Bone marrow (tissue), 2 donors: ENCODE results near the gene OR10H1.
"Not testable (repeated sequence)": the region's sequence is repeated elsewhere in the genome, so short reads cannot be mapped to it uniquely, and the experiment has no call there.

Experiments
- DNase-seq, 2 donors: peaks; one replicate each; lab custom pipeline; 2025; lab: John Stamatoyannopoulos, UW

The OR10H1 gene

GRCh38 chr19:15828611-15829305 lies 13.3 kb upstream of the OR10H1 start:
- DNase-seq, result not testable (repeated sequence)

- DNase-seq, result no peak
These were observed 12.7 kb upstream of the OR10H1 start for GRCh38 chr19:15828121-15828610.

GRCh38 chr19:15825753-15826152 lies 10.3 kb upstream of the OR10H1 start:
- DNase-seq, result no peak

- no peak for DNase-seq
These were observed 5.2 kb upstream of the OR10H1 start for GRCh38 chr19:15820646-15821045.

GRCh38 chr19:15813916-15814315 lies 1.5 kb downstream of the OR10H1 start:
- no peak for DNase-seq

GRCh38 chr19:15812060-15812722 lies 3.3 kb downstream of the OR10H1 start:
- DNase-seq, result no peak

- DNase-seq, result no peak
These were observed 4.0 kb downstream of the OR10H1 start for GRCh38 chr19:15811476-15811875.

DNA sequence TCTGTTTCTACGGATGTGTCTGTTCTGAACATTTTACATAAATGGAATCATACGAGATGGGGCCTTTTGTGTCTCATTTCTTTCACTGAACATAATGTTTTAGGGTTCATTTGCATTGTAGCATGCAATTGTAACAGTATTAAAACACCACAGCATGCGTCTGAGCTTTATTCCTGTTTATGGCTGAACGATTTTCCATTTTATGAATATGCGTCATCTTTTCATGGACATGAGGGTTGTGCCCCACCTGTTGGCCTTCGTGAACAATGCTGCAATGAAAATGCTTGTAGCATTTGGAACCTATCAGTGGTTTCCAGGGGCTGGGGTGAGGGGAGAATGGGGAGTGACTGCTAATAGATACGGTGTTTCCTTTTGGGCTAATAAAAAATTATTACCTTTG lies 5.1 kb downstream of the OR10H1 start:
- no peak for DNase-seq

DNA sequence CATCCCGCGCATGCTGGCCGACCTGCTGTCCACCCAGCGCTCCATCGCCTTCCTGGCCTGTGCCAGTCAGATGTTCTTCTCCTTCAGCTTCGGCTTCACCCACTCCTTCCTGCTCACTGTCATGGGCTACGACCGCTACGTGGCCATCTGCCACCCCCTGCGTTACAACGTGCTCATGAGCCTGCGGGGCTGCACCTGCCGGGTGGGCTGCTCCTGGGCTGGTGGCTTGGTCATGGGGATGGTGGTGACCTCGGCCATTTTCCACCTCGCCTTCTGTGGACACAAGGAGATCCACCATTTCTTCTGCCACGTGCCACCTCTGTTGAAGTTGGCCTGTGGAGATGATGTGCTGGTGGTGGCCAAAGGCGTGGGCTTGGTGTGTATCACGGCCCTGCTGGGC lies 21.2 kb downstream of the OR10H1 start:
- not testable (repeated sequence) for DNase-seq

DNA sequence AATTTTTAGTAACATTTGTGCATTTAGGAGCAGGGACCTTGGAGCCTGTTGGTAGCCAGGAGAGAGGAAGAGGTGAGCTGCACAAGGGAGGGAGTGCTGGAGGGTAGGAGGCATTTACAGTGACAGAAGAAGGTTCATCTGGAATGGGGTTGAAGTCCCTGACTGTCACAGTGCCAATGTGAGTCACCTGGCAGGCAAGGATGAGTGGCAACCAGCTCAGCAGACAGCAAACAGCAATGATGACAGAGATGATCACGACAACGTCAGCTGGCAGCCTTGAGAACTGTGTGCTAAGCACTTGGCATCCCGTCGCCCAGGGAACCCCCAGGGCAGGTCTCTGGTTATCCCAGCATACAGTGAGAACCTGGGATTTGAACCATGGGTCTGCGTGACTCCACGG lies 25.4 kb downstream of the OR10H1 start:
- no peak for DNase-seq

DNA sequence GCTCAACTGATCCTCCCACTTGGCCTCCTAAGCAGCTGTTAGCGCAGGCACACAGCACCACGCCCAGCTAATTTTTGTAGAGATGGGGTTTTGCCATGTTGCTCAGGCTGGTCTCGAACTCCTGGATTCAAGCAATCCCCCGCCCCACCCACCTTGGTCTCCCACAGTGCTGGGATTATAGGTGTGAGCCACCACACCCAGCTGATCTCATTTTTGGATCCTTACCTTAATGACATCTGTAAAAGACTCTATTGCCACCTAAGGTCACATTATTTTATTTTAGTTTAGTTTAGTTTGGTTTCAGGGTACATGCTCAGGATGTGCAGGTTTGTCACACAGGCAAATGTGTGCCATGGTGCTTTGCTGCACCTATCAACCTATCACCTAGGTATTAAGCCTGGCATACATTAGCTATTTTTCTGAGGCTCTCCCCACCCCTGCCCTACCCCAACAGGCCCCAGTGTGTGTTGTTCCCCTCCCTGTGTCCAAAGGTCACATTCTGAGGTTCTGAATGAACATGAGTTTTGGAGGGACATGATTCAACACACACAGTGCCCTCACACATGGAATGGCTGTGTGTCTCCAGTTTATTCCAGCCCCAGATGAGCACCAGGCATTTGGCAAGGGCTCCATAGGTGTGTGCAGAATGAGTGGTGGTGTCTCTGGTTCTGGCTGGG lies 26.7 kb downstream of the OR10H1 start:
- no peak for DNase-seq

GRCh38 chr19:15787611-15788155 lies 27.8 kb downstream of the OR10H1 start, which contains the start of gene OR10H5:
OR10H5 (plus strand) TSS chr19:15787661; CDS start chr19:15794049, 6,388 bp downstream.
- no peak for DNase-seq

GRCh38 chr19:15782896-15783295 lies 32.6 kb downstream of the OR10H1 start:
- not testable (repeated sequence) for DNase-seq

- DNase-seq, result no peak
These were observed 33.3 kb downstream of the OR10H1 start for GRCh38 chr19:15782211-15782610.

DNA sequence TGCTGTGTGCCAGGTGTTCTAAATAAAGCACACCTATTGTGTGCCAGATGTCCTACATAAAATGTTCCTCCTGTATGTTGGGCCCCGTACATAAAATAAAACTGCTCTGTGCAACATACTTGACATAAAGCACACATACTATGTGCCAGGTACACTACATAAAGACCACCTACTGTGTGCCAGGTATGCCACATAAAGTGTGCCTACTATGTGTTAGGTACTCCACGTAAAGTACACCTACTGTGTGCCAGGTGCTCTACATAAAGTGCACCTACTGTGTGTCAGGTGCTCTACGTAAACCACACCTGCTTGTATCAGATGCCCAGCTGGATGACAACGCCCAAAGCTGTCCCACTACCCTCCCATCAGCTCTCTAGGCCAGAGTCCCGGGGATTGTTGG lies 33.8 kb downstream of the OR10H1 start:
- no peak for DNase-seq

- no peak for DNase-seq
These were observed 34.6 kb downstream of the OR10H1 start for GRCh38 chr19:15780610-15781418.

DNA sequence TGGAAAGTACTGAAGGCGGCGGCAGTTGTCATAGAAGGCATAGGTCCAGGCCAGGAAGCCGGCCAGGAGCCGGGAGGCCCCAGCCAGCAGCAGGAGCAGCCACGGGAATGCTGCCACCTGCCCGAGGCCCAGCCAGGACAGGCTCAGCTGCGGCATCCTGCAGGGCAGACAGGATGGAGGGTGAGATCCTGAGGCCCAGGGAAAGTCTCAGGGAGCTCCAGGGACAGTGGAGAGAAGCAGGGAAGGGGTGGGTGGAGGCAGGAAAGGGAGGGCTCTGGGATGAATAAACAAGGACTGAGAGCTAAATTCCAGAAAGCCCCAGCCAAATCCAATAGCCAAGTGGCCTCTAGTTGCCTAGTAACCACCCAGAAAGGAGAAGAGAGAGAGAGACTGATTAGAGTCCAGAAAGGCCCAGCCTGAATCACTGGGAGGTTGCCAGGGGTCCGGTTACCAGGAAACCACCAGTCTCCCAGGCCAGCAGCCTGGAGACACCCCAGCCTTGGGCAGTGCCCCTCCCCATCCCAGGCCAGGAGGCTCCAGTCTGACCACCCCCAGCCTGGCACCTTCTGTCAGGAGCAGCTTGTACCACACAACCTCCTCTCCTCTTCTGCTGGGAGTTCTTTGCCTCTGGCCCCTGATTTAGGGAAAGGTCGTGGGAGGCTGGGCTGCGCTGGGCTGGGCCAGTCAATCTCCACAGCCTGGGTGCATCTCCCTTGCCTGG lies 35.5 kb downstream of the OR10H1 start:
- DNase-seq, result no peak

GRCh38 chr19:15776991-15777970 lies 38.2 kb downstream of the OR10H1 start:
- DNase-seq, result no peak

- no peak for DNase-seq
These were observed 39.2 kb downstream of the OR10H1 start for GRCh38 chr19:15776264-15776663.

DNA sequence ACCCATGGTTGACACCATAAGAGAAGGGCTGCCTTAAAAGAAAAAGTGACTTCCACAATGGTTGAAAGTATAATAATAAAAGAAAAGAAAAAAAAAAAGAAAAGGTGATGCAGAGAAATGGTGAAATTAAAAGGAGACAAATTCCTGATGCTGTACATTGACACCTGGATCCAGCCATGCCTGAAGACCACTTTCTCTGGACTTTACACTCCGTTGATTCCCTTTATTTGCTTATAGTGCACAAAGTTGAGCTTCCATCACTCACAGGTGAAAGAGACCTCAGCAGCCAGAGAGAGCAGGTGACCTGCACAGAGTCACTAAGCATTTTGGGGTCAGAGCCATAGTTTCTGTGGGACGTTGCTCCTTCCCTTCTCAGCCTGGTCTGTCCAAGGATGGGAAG lies 40.2 kb downstream of the OR10H1 start:
- no peak for DNase-seq
